HEK293T (cell line): ENCODE measurements around the gene TEF.

Source experiments
- BHLHE40 ChIP-seq: fragments of 450-650 bp; IDR thresholded peaks from 2 replicates; pipeline ENCODE4 v1.6.1; 2016; ENCODE audit warnings: mild to moderate bottlenecking, moderate library complexity, borderline replicate concordance
- ELF4 ChIP-seq: fragments of 450-650 bp; IDR thresholded peaks from 2 replicates; pipeline ENCODE4 v1.6.1; 2017; ENCODE audit warnings: antibody characterized with exemption
- FOXA1 ChIP-seq: fragments of 450-650 bp; IDR thresholded peaks from 2 replicates; pipeline ENCODE4 v1.6.1; 2016; ENCODE audit warnings: mild to moderate bottlenecking
- FOXM1 ChIP-seq: fragments of 450-650 bp; IDR thresholded peaks from 2 replicates; pipeline ENCODE4 v1.6.1; 2017; ENCODE audit warnings: mild to moderate bottlenecking, borderline replicate concordance
- HDGF ChIP-seq: fragments of 450-650 bp; IDR thresholded peaks from 2 replicates; pipeline ENCODE4 v1.6.1; 2017; ENCODE audit warnings: antibody characterized with exemption, borderline replicate concordance
- LEF1 ChIP-seq: fragments of 450-650 bp; IDR thresholded peaks from 2 replicates; pipeline ENCODE4 v1.6.1; 2017; ENCODE audit warnings: mild to moderate bottlenecking, borderline replicate concordance
- NFRKB ChIP-seq: fragments of 450-650 bp; IDR thresholded peaks from 2 replicates; pipeline ENCODE4 v1.6.1; 2016; ENCODE audit warnings: mild to moderate bottlenecking, moderate library complexity
- PKNOX1 ChIP-seq: fragments of 450-650 bp; IDR thresholded peaks from 2 replicates; pipeline ENCODE4 v1.6.1; 2016
- SP1 ChIP-seq: fragments of 450-650 bp; IDR thresholded peaks from 2 replicates; pipeline ENCODE4 v1.6.1; 2017
- SUZ12 ChIP-seq: fragments of 450-650 bp; IDR thresholded peaks from 2 replicates; pipeline ENCODE4 v1.6.1; 2016; ENCODE audit warnings: mild to moderate bottlenecking
- TARDBP ChIP-seq: fragments of 450-650 bp; IDR thresholded peaks from 2 replicates; pipeline ENCODE4 v1.6.1; 2016

- TF ChIP-seq NFRKB (no peak), FOXM1 (no peak), TARDBP (no peak), FOXA1 (no peak), SP1 (no peak), HDGF (no peak), LEF1 (no peak), BHLHE40 (no peak), PKNOX1 (no peak), ELF4 (no peak), SUZ12 (no peak)
Measured at GRCh38 chr22:41364233-41364632, 17.5 kb upstream of the TEF start.
